Measurements from ENCODE around the gene SOX15.
A peak's percentile ranks its signal among the peaks of the same experiment; 100 is the strongest.
"Not testable (repeated sequence)": the region's sequence is repeated elsewhere in the genome, so short reads cannot be mapped to it uniquely, and the experiment has no call there.

SOX15 gene

GRCh38 chr17:7589891-7590691 lies at the start of gene SOX15:
TSS of gene SOX15 (minus strand) at chr17:7590094. CDS start at chr17:7589676, 418 bp downstream.
- no peak for DNase-seq

- DNase-seq: no peak
Measured at GRCh38 chr17:7636163-7636562, 46.3 kb upstream of the SOX15 start.

DNA sequence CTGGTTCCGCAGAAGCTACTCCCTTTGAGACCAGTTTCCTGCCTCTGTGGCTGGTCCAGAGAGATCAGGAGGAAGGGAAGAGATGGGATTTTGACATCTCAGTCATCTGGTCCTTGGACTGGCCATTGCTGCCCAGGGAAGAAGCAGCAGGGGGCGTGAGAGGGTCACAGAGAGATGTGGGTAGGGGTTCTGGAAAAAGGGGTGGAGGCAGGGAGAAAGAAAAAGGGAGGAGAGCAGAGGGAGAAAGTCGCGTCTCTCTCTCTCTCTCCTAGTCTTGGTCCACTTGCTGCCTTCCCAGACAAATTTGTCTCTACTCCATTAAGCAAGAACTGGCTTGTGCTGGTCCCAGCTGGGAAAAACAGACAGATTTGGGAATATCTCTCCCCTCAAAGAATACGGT lies 44.5 kb upstream of the SOX15 start:
- no peak for DNase-seq

- DNase-seq: no peak
Measured at GRCh38 chr17:7633093-7633492, 43.2 kb upstream of the SOX15 start.

DNA sequence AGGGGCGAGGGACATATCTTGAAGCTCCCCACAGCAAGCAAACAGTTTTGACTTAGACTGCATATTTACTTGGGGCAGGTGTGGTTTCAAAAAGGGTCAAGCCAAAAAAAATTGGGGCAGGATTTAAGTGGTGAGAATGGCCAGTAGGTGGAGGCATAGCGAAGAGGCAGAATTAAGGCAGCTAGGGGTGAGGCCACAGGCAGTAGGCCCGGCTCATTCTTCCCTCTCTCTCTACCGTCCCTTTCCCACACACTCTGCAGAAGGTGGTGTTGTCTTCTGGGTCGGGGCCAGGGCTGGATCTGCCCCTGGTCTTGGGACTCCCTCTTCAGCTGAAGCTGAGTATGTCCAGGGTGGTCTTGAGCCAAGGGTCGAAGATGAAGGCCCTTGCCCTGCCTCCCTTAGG lies 42.6 kb upstream of the SOX15 start:
- no peak for DNase-seq

DNA sequence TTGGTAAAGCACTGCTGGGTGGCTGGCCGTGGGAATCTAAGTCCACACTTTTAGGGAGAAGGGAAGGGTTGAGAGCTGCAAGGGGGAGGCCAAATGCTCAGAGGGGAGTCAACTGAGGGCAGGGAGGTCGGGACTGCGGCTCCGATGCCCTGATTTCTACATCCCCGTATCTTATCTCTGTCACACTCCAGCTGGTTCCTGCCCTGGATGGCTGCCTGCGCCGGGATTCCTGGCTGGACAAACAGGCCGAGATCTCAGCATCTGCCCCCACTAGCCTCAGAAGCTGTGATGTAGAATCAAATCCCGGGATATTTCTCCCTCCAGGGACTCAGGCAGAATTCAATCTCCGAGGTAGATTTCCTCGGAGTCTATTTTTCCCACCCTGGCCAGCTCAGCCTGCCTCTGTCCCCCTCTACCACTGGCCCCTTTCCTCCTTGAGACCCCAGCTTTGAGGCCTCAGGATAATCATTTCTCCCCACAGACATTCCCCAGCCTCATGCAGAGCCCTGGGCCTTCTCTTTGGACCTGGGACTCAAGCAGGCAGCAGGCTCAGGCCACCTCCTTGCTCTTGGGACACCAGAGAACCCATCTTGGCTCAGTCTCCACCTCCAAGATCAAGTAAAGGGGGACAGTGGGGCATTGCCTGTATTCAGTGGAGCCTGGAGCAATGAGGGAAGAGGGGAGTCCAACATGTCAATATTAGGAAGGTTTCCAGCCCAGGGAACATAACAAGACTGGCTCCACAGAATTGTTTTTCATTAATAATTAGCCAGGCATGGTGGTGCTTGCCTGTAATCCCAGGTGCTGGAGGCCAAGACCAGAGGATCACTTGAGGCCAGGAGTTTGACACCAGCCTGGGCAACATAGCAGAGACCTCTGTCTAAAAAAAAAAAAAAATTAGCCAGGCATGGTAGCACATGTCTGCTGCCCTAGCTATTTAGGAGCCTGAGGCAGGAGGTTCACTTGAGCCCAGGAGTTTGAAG lies 41.8 kb upstream of the SOX15 start:
- DNase-seq: no peak

DNA sequence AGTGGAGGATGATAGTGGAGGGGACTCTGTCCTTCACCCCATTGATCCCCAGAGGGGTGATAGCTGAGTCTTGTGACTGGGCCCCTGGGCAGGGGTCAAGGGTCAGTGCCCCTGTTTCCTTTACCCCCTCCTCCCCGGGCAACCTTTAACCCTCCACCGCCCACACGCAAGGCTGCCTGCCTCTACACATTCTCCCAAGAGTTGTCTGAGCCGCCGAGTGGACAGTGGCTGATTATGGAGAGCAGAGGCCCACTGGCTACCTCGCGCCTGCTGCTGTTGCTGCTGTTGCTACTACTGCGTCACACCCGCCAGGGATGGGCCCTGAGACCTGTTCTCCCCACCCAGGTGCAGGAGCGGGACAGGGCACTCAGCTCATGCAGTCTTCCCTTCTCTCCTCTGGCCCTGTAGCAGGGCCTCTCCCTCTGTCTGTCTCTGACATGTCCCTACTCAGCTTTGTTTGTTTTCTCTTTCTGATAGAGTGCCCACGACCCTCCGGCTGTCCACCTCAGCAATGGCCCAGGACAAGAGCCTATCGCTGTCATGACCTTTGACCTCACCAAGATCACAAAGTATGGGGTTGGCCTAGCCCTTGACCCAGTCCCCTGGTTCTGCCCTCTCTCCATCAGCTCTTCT lies 40.2 kb upstream of the SOX15 start, which contains the start of gene SHBG:
TSS of gene SHBG (plus strand) at position 197 of the 633 bp plus-strand sequence. CDS start at position 235, 38 bp downstream.
- DNase-seq: no peak

DNA sequence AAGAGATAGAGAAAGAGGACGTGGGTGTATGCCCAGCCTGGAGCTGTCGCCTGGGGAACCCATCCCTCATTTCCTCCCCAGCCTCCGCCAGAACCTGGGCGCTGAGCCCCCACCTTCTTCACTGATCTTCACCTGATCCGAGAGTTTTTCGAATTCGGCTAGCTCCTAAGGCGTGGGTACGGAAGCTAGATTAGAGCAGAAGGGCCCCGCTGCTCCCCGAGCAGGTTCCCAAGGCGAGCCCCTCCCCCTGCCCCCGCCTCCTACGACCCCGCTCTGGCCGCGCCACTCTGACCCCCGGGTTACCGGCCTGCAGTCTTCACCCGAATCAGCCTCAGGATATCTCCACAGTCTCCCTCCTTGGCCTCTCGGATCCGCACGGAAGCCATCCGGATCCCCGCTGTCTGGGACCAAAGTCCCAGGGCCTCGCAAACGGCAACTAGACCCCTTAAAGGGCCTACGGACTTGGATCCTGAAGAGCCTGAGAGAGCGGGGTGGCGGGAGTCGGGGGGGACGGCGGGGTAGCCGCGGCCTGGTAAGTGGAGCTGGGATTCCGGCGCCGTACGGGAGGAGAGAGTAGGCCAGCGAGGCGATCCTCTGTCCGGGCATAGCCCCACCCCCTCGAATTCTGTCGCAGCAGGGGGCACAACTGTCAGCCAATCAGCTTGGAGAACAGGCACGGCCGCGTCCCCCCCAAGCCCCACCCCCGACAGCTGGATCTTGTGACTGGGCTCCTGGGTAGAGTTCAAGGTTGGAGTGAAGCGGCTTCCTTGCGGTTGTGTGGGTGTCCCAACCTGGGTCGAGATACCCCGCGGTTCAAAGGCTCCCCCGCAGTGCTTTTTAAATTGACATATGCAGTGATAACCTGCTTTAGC lies 37.6 kb upstream of the SOX15 start, which contains the start of gene SAT2:
TSS of gene SAT2 (minus strand) at position 572 of the 872 bp plus-strand sequence. CDS start at position 386, 186 bp downstream.
- peak; percentile 84 for DNase-seq

DNA sequence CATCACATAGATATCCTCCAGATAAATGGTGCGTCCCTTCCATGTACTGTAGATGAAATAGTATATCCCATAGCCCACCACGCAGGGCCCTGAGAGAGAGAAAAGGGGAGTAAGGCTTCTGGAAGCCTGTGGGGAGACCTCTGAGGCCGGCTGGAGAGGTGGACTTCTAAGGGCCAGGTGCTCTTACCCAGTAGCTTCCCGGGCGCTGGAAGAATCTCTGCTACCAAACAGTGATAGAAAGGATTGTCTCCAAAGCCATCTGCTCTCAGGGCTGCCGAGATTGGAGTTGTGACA lies 37.0 kb upstream of the SOX15 start:
- DNase-seq: no peak

GRCh38 chr17:7626307-7626706 lies 36.4 kb upstream of the SOX15 start:
- DNase-seq: no peak

GRCh38 chr17:7625749-7626148 lies 35.9 kb upstream of the SOX15 start:
- DNase-seq: not testable (repeated sequence)

DNA sequence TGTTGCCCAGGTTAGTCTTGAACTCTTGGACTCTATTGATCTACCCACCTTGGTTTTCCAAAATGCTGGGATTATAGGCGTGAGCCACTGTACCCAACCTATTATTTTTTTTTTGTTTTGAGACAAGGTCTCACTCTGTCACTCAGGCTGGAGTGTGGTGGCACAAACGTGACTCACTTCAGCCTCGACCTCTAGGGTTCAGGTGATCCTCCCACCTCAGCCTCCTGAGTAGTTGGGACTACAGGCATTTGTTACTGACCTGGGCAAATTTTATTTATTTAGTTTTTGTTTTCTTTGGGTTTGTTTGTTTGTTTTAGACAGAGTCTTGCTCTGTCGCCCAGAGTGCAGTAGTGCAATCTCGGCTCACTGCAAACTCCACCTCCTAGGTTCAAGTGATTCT lies 33.8 kb upstream of the SOX15 start:
- DNase-seq: no peak

- no peak for DNase-seq
Measured at GRCh38 chr17:7620835-7621234, 30.9 kb upstream of the SOX15 start.

- no peak for DNase-seq
Measured at GRCh38 chr17:7618608-7619007, 28.7 kb upstream of the SOX15 start.

- DNase-seq: no peak
Measured at GRCh38 chr17:7615265-7615747, 25.4 kb upstream of the SOX15 start.

DNA sequence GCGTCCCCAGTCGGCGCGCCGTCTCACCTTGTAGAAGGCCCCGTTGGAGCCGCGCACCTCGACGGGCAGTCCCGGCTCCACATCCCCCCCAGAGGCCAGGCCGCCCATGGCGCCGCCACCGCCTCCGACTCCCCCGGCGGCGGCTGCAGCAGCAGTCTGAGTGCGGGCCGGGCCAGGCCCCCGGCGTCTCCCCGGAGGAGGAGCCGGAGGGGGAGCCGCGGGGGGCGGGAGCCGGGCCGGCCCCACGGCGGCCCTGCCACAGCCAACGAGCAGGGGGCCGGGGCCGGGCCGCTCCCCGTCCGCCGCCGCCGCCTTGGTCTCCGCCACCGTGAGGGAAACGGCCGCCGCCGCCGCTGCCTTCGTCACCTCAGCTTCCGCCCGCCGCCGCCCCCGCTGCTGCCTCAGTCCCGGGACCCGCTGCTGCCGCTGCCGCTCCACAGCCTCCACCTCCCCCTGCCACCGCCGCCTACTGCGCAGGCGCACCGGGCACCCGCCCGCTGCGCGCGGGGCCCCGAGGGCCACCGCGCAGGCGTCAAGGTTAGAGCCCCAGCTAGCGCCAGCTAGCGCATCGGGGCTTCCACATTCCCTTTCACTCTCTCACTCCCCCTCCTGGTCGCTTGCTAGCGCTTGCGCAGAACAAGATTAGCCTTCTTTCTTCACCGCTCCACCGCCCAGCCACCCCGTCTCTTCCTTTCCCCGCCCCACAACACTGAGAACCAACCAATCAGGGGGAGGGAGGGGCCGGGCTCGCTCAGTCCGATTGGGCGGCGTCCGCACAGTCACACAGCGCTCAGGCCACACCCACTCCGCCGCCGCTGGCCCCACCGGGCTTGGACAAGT lies 24.8 kb upstream of the SOX15 start, which contains the start of gene FXR2:
TSS of gene FXR2 (minus strand) at position 473 of the 840 bp plus-strand sequence. CDS start at position 108, 365 bp downstream.
- DNase-seq: peak; percentile 99

GRCh38 chr17:7613769-7614424 lies 24.0 kb upstream of the SOX15 start:
- DNase-seq: no peak

DNA sequence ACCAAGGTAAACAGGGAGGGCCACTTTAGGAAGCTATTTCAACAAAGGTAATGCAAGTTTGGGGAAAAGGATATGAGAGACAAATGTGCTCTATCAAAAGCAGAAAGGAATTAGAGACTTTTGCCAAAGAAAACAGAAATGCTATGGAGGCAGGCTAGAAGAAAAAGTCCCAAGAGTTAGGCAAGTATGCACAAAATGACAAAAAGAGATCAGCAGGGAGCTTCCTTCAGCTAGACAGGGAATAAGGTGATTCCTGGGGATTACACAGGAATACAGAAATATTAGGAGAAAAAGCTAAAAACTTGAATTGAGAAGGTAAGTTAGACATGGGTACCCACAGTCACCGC lies 22.4 kb upstream of the SOX15 start:
- DNase-seq: no peak

GRCh38 chr17:7611635-7612293 lies 21.9 kb upstream of the SOX15 start:
- no peak for DNase-seq

GRCh38 chr17:7610641-7611040 lies 20.7 kb upstream of the SOX15 start:
- DNase-seq: no peak
